ENCODE data around the gene SERPINB11. TPM values are rescaled to one million over a fixed set of nuclear protein-coding genes. Genes with fewer than 3 reads are reported as not detected.

Gene SERPINB11
- not detected for total RNA-seq

GRCh38 chr18:63702660-63703059 is at the start of gene SERPINB11:
SERPINB11 (plus strand) TSS chr18:63702960; CDS start chr18:63710194, 7,234 bp downstream.

GRCh38 chr18:63661750-63662149 is 41.0 kb upstream of the SERPINB11 start, which contains the start of gene SERPINB3:
SERPINB3 (minus strand) TSS chr18:63661893; CDS start chr18:63661216, 677 bp downstream.

Other genes with a start within 250 kb of the SERPINB11 start
- 0.29 TPM for gene SERPINB5, start 226.0 kb upstream of the SERPINB11 start, total RNA-seq
- not detected for gene SERPINB12, start 160.6 kb upstream of the SERPINB11 start, total RNA-seq
- not detected for gene SERPINB13, start 115.6 kb upstream of the SERPINB11 start, total RNA-seq
- gene SERPINB4, start 58.7 kb upstream of the SERPINB11 start, total RNA-seq = not detected
- not detected for gene SERPINB3, start 41.1 kb upstream of the SERPINB11 start, total RNA-seq
- 0.29 TPM for gene SERPINB7, start 72.5 kb downstream of the SERPINB11 start, total RNA-seq
- 0.99 TPM for gene SERPINB2, start 184.7 kb downstream of the SERPINB11 start, total RNA-seq
- gene SERPINB10, start 205.0 kb downstream of the SERPINB11 start, total RNA-seq = 1.2 TPM
- 0.18 TPM for gene HMSD, start 246.3 kb downstream of the SERPINB11 start, total RNA-seq